Ishikawa (cell line): ENCODE measurements around the gene RABEP1.

ENCODE experiments used
- CEBPB ChIP-seq: IDR thresholded peaks from 2 replicates; pipeline ENCODE4 v1.6.1; 2012
- CREB1 ChIP-seq: IDR thresholded peaks from 2 replicates; pipeline ENCODE4 v1.6.1; 2012; ENCODE audit warnings: low read depth
- EGR1 ChIP-seq: IDR thresholded peaks from 2 replicates; pipeline ENCODE4 v1.6.1; 2012
- EP300 ChIP-seq: IDR thresholded peaks from 2 replicates; pipeline ENCODE4 v1.6.1; 2012; ENCODE audit warnings: borderline replicate concordance
- FOXM1 ChIP-seq: IDR thresholded peaks from 2 replicates; pipeline ENCODE4 v1.6.1; 2012; ENCODE audit warnings: low read depth, borderline replicate concordance
- NFIC ChIP-seq: IDR thresholded peaks from 2 replicates; pipeline ENCODE4 v1.6.1; 2012
- RAD21 ChIP-seq: IDR thresholded peaks from 2 replicates; pipeline ENCODE4 v1.6.1; 2012; ENCODE audit warnings: low read depth
- TAF1 ChIP-seq: IDR thresholded peaks from 2 replicates; pipeline ENCODE4 v1.6.1; 2012; ENCODE audit warnings: low read depth, mild to moderate bottlenecking
- TCF12 ChIP-seq: IDR thresholded peaks from 2 replicates; pipeline ENCODE4 v1.6.1; 2012; ENCODE audit warnings: low read depth
- TEAD4 ChIP-seq: IDR thresholded peaks from 2 replicates; pipeline ENCODE4 v1.6.1; 2012
- YY1 ChIP-seq: IDR thresholded peaks from 2 replicates; pipeline ENCODE4 v1.6.1; 2012; ENCODE audit warnings: low read depth
- ZBTB7A ChIP-seq: IDR thresholded peaks from 2 replicates; pipeline ENCODE4 v1.6.1; 2012; ENCODE audit warnings: low read depth
- TF ChIP-seq, protein P1 (sequence below): IDR thresholded peaks from 2 replicates; pipeline ENCODE4 v1.6.1; 2012; ENCODE audit warnings: low read depth, mild to moderate bottlenecking
- TF ChIP-seq, protein P2 (sequence below): IDR thresholded peaks from 2 replicates; pipeline ENCODE4 v1.6.1; 2012
- TF ChIP-seq, protein P3 (sequence below): IDR thresholded peaks from 2 replicates; pipeline ENCODE4 v1.6.1; 2012

RABEP1 gene

DNA sequence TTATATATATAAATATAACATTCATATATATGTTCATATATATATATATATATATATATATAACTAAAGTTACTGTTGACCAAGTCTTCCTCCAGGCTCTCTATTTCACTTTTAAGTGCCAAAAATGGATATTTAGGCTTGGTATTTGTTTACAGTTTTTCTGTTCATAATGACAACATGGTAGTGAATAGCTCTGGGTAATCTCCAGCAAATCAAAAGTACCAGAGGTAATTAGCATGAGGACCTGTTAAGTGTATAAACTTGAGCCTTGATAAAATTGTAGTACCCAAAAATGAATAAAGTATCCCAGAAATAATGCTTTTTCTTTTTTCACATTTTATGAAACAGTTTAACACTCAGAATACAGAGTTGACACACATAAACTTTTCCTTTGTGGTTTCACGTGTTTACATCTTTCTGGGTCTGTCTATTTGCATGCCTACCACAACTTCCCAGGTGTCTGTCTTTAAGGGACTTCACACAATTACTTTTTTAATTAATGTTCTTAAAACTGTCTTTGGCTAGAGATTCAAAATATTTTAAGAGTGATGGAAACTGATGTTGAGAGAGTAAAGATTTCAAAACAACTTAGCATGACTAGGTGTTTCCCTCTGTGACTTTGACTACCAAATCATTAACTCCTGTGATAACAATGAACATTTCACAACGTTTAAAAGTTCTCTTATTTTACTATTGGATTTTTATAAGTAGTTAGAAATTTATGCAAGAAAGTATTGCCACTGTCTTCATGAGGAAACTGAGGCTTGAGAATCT, 47.9 kb downstream of the RABEP1 start:
- TF ChIP-seq TEAD4 (no peak), FOXM1 (no peak), TCF12 (no peak), ZBTB7A (no peak), NFIC (no peak), YY1 (no peak), CEBPB (no peak), EP300 (no peak), CREB1 (no peak), EGR1 (no peak)
- TF ChIP-seq, protein P1, sequence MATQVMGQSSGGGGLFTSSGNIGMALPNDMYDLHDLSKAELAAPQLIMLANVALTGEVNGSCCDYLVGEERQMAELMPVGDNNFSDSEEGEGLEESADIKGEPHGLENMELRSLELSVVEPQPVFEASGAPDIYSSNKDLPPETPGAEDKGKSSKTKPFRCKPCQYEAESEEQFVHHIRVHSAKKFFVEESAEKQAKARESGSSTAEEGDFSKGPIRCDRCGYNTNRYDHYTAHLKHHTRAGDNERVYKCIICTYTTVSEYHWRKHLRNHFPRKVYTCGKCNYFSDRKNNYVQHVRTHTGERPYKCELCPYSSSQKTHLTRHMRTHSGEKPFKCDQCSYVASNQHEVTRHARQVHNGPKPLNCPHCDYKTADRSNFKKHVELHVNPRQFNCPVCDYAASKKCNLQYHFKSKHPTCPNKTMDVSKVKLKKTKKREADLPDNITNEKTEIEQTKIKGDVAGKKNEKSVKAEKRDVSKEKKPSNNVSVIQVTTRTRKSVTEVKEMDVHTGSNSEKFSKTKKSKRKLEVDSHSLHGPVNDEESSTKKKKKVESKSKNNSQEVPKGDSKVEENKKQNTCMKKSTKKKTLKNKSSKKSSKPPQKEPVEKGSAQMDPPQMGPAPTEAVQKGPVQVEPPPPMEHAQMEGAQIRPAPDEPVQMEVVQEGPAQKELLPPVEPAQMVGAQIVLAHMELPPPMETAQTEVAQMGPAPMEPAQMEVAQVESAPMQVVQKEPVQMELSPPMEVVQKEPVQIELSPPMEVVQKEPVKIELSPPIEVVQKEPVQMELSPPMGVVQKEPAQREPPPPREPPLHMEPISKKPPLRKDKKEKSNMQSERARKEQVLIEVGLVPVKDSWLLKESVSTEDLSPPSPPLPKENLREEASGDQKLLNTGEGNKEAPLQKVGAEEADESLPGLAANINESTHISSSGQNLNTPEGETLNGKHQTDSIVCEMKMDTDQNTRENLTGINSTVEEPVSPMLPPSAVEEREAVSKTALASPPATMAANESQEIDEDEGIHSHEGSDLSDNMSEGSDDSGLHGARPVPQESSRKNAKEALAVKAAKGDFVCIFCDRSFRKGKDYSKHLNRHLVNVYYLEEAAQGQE: no peak

DNA sequence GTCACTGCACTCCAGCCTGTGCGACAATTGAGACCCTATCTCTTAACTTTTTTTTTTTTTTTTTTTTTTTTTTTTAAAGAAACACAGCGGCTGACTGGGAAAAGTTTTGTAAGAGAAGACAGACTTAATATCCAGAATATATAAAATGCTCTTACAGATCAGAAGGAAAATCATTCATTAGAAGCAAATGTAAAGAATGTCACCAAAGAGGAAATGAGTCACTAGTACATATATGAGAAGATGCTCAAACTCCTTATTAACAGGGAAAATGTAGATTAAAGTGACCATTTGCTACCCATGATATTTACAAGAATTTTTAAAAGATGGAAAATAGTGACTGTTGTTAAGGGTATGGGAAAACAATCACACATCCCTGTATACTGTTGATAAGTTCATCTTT, 48.9 kb downstream of the RABEP1 start:
- TF ChIP-seq TCF12 (no peak), CEBPB (no peak), RAD21 (no peak), TEAD4 (no peak), NFIC (no peak), EP300 (no peak), ZBTB7A (no peak), EGR1 (no peak), CREB1 (no peak)
- TF ChIP-seq, protein P1: no peak
- TF ChIP-seq, protein P2, sequence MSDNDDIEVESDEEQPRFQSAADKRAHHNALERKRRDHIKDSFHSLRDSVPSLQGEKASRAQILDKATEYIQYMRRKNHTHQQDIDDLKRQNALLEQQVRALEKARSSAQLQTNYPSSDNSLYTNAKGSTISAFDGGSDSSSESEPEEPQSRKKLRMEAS: no peak
- TF ChIP-seq, protein P3, sequence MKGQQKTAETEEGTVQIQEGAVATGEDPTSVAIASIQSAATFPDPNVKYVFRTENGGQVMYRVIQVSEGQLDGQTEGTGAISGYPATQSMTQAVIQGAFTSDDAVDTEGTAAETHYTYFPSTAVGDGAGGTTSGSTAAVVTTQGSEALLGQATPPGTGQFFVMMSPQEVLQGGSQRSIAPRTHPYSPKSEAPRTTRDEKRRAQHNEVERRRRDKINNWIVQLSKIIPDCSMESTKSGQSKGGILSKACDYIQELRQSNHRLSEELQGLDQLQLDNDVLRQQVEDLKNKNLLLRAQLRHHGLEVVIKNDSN: no peak

DNA sequence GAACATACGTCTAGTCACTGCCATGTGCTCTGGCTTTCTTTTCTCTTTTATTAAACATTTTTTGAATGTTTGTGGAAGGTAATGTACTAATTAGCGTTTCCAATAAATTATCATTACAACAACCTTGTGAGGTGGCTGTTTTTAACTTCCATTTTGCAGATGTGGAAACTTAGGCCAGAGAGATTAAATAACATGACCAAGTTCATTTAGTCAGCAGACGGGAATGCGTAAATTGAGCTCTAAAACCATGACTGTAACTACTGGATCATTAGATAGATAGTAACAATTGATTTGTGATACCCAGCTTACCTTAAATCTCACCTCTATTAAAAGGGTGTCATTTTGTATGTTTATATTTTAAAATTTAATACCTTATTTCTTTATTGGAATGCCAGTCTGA, 49.4 kb downstream of the RABEP1 start:
- no peak for TF ChIP-seq EGR1
- no peak for TF ChIP-seq TAF1

DNA sequence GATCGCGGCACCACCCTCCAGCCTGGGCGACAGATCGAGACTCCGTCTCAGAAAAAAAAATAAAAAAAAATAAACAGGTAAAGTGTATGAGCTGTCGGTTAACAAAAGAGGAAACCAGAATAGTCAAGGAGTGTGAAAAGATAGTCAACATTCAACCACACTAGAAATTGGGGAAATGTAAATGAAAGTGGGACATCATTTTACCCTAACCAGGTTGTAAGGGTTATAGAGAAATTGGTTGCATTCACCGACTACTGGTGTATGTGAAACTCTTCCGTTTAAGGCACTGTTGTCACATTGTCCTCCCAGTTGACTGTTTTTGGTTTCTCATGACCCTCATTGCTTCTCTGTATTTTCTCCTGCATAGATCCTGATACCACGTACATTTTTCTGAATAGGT, 62.8 kb downstream of the RABEP1 start:
- TF ChIP-seq YY1: no peak
- no peak for TF ChIP-seq TEAD4
- TF ChIP-seq ZBTB7A: no peak
- TF ChIP-seq, protein P2: no peak
- no peak for TF ChIP-seq CREB1
- no peak for TF ChIP-seq TCF12
- TF ChIP-seq, protein P1: no peak
- TF ChIP-seq TAF1: no peak

DNA sequence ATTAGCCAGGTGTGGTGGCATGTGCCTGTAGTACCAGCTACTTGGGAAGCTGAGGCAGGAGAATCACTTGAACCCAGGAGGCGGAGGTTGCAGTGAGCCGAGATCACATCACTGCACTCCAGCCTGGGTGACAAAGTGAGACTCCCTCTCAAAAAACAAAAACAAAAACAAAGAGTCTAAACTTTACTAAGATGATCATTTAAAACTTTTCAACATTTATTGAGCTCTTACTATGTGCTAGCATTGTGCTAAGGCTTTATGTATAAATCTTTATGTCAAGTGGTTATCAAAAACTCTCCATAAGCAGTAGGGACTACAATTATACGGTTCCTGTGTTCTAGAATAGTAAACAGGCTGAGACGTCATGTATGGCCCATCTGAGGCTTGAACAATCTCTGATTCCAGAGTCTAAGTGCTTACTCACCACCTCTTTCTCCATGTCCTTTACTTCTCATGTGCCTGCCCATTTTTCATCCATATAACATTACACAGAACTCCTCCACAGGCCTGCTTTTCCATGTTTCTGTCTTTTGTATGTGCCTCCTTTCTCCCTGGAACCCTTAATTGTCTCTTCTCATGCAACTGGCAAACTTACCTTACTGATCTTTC, 70.7 kb downstream of the RABEP1 start:
- TF ChIP-seq RAD21 (no peak), TAF1 (no peak), TCF12 (no peak), NFIC (no peak), CEBPB (no peak), CREB1 (no peak)
